ENCODE measurements around the gene MRTO4.
"Not testable (repeated sequence)": the region's sequence is repeated elsewhere in the genome, so short reads cannot be mapped to it uniquely, and the experiment has no call there.

Gene MRTO4

GRCh38 chr1:19229229-19229628 lies 22.4 kb upstream of the MRTO4 start:
- no peak for DNase-seq

- no peak for DNase-seq
Measured at GRCh38 chr1:19229828-19230325, 21.7 kb upstream of the MRTO4 start.

GRCh38 chr1:19231736-19232523 lies 19.7 kb upstream of the MRTO4 start:
- DNase-seq: not testable (repeated sequence)

- peak; percentile 18 for DNase-seq
Measured at GRCh38 chr1:19232524-19232846, 19.1 kb upstream of the MRTO4 start.

GRCh38 chr1:19234224-19234623 lies 17.4 kb upstream of the MRTO4 start:
- no peak for DNase-seq

GRCh38 chr1:19239876-19240275 lies 11.7 kb upstream of the MRTO4 start:
- DNase-seq: peak; percentile 34

GRCh38 chr1:19240673-19241538 lies 10.7 kb upstream of the MRTO4 start:
- DNase-seq: peak; percentile 98

GRCh38 chr1:19250629-19251304 lies 838 bp upstream of the MRTO4 start:
- DNase-seq: no peak

GRCh38 chr1:19254416-19254815 lies 2.8 kb downstream of the MRTO4 start:
- no peak for DNase-seq

- DNase-seq: no peak
Measured at GRCh38 chr1:19255288-19255687, 3.7 kb downstream of the MRTO4 start.

GRCh38 chr1:19256301-19256700 lies 4.7 kb downstream of the MRTO4 start:
- DNase-seq: not testable (repeated sequence)

- no peak for DNase-seq
Measured at GRCh38 chr1:19257178-19257914, 5.7 kb downstream of the MRTO4 start.

GRCh38 chr1:19258353-19258752 lies 6.7 kb downstream of the MRTO4 start:
- DNase-seq: no peak

GRCh38 chr1:19260211-19261138 lies 8.9 kb downstream of the MRTO4 start:
- peak; percentile 36 for DNase-seq

- DNase-seq: no peak
Measured at GRCh38 chr1:19262047-19262446, 10.4 kb downstream of the MRTO4 start.

- peak; percentile 36 for DNase-seq
Measured at GRCh38 chr1:19262744-19263143, 11.1 kb downstream of the MRTO4 start.

GRCh38 chr1:19268445-19268844 lies 16.8 kb downstream of the MRTO4 start:
- DNase-seq: no peak

GRCh38 chr1:19269427-19270342 lies 18.1 kb downstream of the MRTO4 start:
- not testable (repeated sequence) for DNase-seq

- not testable (repeated sequence) for DNase-seq
Measured at GRCh38 chr1:19270343-19270730, 18.7 kb downstream of the MRTO4 start.

- DNase-seq: no peak
Measured at GRCh38 chr1:19272064-19272463, 20.5 kb downstream of the MRTO4 start.

Measured in NCI-H82 (cell line).